ENCODE measurements around the gene AGBL2.

DNA sequence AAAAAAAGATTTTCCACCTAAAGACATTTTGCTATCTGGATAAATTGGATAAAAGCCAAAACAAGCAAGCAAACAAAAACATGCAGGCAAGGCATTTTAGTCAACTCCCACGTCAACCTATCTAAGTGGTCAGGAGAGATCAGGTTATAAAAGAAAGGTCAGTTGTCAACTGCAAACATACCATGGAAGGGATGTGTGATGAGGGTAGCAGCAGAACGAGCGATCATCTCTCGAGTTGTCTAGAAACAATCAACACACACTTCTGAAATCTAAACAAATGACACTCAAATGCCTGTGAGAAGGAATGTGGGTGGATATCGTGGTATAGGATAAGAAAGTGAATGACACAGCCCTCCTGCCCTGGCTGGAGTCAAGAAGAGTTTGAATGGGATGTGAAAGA lies 83.7 kb downstream of the AGBL2 start:
- TF ChIP-seq, protein P1, sequence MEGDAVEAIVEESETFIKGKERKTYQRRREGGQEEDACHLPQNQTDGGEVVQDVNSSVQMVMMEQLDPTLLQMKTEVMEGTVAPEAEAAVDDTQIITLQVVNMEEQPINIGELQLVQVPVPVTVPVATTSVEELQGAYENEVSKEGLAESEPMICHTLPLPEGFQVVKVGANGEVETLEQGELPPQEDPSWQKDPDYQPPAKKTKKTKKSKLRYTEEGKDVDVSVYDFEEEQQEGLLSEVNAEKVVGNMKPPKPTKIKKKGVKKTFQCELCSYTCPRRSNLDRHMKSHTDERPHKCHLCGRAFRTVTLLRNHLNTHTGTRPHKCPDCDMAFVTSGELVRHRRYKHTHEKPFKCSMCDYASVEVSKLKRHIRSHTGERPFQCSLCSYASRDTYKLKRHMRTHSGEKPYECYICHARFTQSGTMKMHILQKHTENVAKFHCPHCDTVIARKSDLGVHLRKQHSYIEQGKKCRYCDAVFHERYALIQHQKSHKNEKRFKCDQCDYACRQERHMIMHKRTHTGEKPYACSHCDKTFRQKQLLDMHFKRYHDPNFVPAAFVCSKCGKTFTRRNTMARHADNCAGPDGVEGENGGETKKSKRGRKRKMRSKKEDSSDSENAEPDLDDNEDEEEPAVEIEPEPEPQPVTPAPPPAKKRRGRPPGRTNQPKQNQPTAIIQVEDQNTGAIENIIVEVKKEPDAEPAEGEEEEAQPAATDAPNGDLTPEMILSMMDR (IDR thresholded peaks at IDR 0.05 in 8 of 11, conservative IDR thresholded peaks at IDR 0.05 in 3 of 11) = no peak
- TF ChIP-seq POLR2A (IDR thresholded peaks at IDR 0.05) = no peak
- TF ChIP-seq POLR2AphosphoS5 (IDR thresholded peaks at IDR 0.05) = no peak

Measured in spleen (tissue), 7 donors.